HG02943 (cell line): ENCODE results near the gene EGFL7.
A peak's percentile ranks its signal among the peaks of the same experiment; 100 is the strongest.

Source experiments
- ATAC-seq: cut with Tn5 transposase; IDR thresholded peaks from one replicate; pipeline ENCODE4 v1.9.1; 2021; ENCODE audit warnings: mild to moderate bottlenecking, low read depth, moderate library complexity; ENCODE audit not compliant: unreplicated experiment

Gene EGFL7

DNA sequence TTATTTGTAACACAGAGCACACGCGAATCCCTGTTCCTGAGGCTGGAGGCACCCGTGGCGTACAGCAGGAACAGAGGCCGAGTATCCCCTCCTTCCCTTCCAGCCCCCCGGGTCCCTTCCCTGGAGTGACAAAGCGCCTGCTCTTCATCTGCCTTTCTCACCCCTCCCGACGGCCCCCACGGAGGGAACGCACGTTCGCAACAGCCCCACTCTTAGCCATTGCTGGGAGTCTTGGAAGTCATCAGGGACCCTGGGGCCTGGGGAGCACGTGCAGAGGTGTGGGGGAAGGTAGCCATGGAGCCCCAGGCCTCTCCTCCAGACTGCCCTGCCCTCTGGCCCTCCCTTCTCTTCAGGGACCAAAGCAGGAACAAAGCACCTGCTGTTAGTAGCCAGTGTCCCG is 22.1 kb downstream of the EGFL7 start:
- ATAC-seq, result no peak

GRCh38 chr9:136685216-136685615 is 22.5 kb downstream of the EGFL7 start:
- ATAC-seq, result no peak

GRCh38 chr9:136685790-136686533 is 23.2 kb downstream of the EGFL7 start:
- ATAC-seq, result no peak

- no peak for ATAC-seq
These were observed 23.7 kb downstream of the EGFL7 start for GRCh38 chr9:136686534-136686793.

- ATAC-seq, result peak; percentile 47
These were observed 24.3 kb downstream of the EGFL7 start, which contains the start of gene AGPAT2 for GRCh38 chr9:136686794-136687711. Gene AGPAT2, minus strand, starts transcription at chr9:136687457. Its CDS starts 100 bp downstream, at chr9:136687357.

- ATAC-seq, result no peak
These were observed 25.1 kb downstream of the EGFL7 start for GRCh38 chr9:136687721-136688223.

- no peak for ATAC-seq
These were observed 25.8 kb downstream of the EGFL7 start for GRCh38 chr9:136688274-136689107.

GRCh38 chr9:136689108-136689460 is 26.4 kb downstream of the EGFL7 start:
- ATAC-seq, result no peak

GRCh38 chr9:136690104-136690805 is 27.5 kb downstream of the EGFL7 start:
- no peak for ATAC-seq

- ATAC-seq, result no peak
These were observed 28.1 kb downstream of the EGFL7 start for GRCh38 chr9:136690806-136691261.

- ATAC-seq, result no peak
These were observed 28.8 kb downstream of the EGFL7 start for GRCh38 chr9:136691316-136692184.

DNA sequence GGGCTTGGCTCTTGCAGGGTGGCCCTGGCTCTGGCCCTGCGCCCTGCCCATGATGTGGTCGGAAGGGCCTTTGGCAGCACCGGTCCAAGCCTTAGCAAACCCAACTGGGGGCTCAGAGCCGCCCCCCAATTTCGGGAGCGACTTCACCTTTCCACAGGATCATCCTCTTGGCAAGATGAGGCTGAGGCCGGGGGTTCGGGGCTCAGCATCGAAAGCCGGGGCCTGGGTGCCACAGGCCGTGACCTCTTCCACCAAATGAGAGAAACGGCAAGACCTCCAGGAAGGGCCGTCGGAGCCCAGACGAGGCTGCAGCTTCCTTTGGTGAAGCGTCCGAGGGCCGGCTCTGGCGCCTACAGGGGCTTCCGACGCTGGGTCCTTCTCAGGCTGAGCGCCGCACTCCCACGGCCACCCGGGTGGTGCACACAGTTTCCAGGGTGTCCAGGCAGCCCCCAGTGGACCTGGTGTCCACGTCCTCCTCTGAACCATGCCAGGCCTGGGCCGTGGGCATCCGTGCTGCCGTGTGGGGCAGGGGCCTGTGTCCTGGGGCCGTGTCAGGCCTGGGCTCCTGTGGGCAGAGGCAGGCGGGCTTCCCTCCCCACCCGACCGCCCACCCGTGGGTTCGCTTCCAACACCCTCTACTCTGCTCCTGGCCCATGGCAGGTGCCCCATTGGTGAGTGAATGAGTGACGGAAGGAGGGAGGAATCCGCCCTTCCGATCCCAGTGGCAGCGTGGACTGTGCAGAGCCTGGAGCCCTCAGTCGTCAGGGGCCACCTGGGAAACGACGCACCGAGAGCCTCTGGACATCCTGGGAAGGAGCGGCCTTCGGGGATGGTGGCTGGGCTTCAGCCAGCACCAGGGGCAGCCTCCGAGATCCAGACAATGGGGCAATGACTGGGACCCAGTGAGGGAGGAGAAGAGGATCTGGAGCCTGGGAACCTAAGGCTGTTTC is 29.7 kb downstream of the EGFL7 start:
- no peak for ATAC-seq

GRCh38 chr9:136693135-136693489 is 30.4 kb downstream of the EGFL7 start:
- ATAC-seq, result no peak

DNA sequence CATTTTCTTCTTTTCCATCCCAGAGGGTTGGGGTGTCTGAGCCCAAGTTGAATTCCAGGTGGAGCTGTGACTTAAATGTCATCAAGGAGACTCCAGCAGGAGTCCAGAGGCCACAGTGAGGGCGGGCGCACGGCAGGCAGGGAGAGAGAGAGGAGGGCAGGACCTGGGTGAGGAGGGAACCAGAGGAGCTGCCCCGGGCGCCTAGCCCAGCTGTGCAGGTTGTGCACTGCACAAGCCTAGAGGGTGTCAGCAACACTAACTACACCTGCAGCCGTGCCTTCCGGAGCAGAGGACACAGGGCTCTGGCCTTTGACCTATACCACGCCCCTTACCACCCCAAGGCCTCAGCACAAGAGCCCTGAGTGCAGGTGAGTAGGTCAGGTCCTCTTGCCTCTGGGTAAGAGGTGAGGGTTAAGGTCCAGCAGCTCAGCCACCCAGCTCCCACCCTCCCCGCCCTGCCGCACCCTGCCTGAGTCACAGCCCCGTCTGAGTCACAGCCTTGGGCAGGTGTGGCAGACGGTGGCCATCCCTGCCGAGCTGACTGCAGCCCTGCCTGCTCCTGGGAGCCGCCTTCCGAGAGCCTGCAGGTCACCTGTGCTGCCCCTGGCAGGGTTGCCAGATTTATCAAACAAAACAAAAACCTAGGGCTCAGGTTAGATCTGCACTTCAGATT is 30.9 kb downstream of the EGFL7 start:
- ATAC-seq, result no peak

- no peak for ATAC-seq
These were observed 31.6 kb downstream of the EGFL7 start for GRCh38 chr9:136694163-136694871.

- ATAC-seq, result no peak
These were observed 32.1 kb downstream of the EGFL7 start for GRCh38 chr9:136694872-136695247.

DNA sequence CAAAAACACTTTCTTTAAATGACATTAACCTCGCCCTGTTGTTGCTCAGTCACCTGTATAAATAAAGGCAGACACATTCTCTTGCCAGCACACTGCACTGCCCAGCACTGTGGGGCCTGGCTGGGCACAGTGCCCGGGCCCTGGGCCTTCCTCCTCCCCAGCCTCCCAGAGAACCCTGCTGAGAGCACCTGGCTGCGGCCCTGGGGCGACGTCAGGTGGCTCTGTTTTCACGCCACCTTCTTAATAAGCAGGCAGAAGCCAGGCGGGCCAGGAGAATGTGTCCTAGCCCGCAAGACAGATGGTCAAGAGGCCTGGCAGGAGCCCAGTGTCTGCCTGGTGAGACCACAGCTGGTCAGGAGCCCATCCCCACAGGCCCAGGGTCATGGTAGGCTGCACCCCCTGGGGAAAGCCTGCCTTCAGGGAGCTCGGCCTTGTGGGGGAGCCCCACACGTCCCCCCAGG is 32.7 kb downstream of the EGFL7 start:
- no peak for ATAC-seq
